AG09319 (cell line): Measurements from ENCODE around the gene SOBP.

Experiments used
- DNase-seq: peaks from one replicate; pipeline ENCODE4 v3.0.0-alpha.2; 2010; ENCODE audit warnings: low read depth; ENCODE audit errors: extremely low read depth
- CTCF ChIP-seq: IDR thresholded peaks from 2 replicates; pipeline ENCODE4 v1.5.1; 2011; ENCODE audit warnings: low read depth, mild to moderate bottlenecking, inconsistent platforms, low read length, moderate library complexity

SOBP gene

GRCh38 chr6:107539849-107540464 is 50.0 kb downstream of the SOBP start:
- no peak for DNase-seq
- no peak for TF ChIP-seq CTCF

- DNase-seq, result no peak
- TF ChIP-seq CTCF, result no peak
These were observed 50.5 kb downstream of the SOBP start for GRCh38 chr6:107540465-107540857.

GRCh38 chr6:107542192-107542668 is 52.3 kb downstream of the SOBP start:
- DNase-seq, result no peak
- no peak for TF ChIP-seq CTCF

GRCh38 chr6:107543088-107543487 is 53.2 kb downstream of the SOBP start:
- TF ChIP-seq CTCF, result no peak
- DNase-seq, result no peak

- no peak for TF ChIP-seq CTCF
- DNase-seq, result no peak
These were observed 53.6 kb downstream of the SOBP start for GRCh38 chr6:107543567-107543966.

- no peak for TF ChIP-seq CTCF
- no peak for DNase-seq
These were observed 55.8 kb downstream of the SOBP start for GRCh38 chr6:107545763-107546162.

- no peak for DNase-seq
- no peak for TF ChIP-seq CTCF
These were observed 57.0 kb downstream of the SOBP start for GRCh38 chr6:107546691-107547450.
